Measurements from ENCODE around the gene EIF4G3. TPM values are rescaled to one million over a fixed set of nuclear protein-coding genes. Genes with fewer than 3 reads are reported as not detected.
A peak's percentile ranks its signal among the peaks of the same experiment; 100 is the strongest.
"Not testable (repeated sequence)": the region's sequence is repeated elsewhere in the genome, so short reads cannot be mapped to it uniquely, and the experiment has no call there.

The EIF4G3 gene
- total RNA-seq, 1 experiment from 2014 or later: 22.6 TPM

DNA sequence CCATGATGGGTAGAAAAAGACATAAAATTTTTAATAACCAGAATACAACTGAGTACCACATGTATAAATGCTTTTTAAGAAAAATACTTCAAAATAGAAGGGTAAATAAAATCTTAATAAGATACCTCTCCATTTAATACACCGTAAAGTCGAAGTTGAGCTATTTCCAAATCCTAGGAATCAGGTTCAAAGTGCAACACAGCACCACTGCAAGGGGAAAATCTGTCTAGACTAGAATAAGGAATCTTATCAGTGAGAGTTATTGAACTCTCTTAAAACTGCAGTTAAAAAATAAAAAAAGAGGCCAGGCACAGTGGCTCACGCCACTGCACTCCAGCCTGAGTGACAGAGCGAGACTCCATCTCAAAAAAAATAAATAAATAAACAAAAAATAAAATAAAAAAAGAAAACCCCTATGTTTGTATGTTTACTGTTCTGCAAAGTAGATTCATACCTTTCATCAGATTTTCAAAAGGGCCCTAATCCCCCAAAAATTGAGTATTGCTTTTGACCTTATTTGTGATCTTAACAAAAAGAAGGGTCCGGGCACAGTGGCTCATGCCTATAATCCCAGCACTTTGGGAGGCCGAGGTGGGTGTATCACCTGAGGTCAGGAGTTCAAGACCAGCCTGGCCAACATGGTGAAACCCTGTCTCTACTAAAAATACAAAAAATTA lies 109.0 kb downstream of the EIF4G3 start:
- no peak for DNase-seq (ENCODE audit: low spot score)

DNA sequence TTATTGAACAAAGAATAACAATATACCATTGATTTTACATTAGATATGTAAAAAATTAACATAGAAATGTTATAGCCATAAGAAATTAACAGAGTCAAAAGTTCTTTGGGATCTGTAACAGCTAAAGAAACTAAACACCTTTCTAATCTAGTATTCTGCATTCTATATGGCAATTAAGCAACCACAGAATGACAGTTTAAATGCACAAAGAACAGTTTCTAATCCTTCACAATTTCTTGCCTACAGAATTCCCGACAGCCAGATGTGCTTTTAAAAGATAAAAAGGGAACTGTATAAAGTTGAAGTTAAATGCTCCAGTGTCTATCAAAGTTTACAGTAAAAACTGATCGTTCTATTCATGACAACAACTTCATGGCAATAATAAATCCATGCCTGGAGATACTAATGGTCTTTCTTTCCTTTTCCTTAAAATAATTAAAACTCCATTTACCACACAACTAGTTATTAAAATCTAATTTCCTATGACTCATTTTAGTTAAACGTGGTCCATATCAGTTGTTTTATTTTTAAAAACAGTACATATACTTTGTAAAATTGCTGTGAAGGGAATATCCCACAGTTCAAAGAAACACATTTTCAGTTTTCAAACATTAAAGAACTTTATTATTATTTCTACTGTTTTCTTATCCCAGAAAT lies 110.2 kb downstream of the EIF4G3 start:
- no peak for DNase-seq (ENCODE audit: low spot score)

DNA sequence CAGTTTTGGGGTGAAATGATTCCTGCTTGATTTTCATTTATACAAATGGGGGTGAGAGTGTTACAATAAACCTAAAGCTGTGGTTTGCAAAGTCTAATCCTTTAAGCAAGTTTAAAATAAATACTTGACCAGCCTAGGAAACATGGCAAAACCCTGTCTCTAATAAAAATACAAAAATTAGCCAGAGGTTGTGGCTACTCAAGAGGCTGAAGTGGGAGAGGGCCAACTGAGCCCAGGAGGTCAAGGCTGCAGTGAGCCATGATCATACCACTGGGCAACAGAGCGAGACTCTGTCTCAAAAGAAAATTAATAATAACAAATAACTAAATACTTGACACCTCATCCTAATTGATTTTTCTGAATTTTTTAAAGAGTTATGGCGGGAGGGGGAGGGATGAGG lies 110.8 kb downstream of the EIF4G3 start:
- DNase-seq (ENCODE audit: low spot score): no peak

DNA sequence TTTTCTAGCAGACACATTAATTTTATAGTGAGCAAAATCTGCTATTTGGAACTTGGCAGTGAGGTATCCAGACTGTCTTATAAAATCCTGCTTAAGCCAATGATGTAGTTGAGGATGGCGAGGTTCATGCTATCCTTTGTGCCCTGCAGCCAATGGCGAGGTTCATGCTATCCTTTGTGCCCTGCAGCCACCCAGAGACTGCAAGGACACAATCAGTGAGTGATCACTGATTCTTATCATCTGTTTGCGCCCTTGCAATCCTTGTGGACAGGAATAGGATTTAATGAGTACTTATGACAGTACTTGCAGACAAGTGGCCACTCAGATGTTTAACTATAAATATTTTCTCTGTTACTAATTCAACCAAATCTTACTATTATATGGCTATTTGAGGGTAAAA lies 112.6 kb downstream of the EIF4G3 start:
- no peak for DNase-seq (ENCODE audit: low spot score)

DNA sequence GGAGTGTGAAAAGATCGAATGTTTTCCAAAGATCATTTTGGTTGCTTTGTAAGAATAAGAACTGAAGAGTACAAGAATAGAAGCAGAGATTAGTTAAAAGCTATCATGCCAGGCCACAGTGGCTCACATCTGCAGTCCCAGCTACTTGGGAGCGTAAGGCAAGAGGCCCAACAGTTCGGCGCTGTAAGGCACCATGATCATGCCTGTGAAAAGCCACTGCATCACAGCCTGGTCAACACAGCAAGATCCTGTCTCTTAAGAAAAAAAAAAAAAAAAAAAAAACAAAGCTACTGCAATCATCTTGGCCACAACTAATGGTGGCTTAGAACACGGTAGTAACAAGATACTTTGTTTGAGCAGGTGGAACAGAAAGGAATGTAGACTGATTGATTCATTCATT lies 116.2 kb downstream of the EIF4G3 start:
- DNase-seq (ENCODE audit: low spot score): no peak

DNA sequence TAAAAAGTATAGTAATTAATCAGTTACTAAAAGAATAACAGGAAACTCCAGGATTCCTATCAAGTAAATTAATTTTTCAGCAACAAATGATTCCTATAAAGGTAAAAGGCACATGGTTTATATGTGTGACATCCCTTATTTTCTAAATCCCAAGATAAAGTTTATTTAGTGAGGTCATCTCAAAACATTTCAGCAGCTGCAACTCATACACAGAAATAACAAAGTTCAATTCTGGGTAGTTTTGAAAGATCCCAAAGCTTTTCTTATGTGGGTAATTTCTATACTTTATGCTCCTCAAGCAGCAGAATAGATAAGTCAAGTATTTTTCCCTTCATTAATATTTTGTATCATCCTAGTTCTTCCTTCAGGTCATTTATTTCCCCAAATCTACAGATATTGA lies 117.7 kb downstream of the EIF4G3 start:
- DNase-seq (ENCODE audit: low spot score): no peak

DNA sequence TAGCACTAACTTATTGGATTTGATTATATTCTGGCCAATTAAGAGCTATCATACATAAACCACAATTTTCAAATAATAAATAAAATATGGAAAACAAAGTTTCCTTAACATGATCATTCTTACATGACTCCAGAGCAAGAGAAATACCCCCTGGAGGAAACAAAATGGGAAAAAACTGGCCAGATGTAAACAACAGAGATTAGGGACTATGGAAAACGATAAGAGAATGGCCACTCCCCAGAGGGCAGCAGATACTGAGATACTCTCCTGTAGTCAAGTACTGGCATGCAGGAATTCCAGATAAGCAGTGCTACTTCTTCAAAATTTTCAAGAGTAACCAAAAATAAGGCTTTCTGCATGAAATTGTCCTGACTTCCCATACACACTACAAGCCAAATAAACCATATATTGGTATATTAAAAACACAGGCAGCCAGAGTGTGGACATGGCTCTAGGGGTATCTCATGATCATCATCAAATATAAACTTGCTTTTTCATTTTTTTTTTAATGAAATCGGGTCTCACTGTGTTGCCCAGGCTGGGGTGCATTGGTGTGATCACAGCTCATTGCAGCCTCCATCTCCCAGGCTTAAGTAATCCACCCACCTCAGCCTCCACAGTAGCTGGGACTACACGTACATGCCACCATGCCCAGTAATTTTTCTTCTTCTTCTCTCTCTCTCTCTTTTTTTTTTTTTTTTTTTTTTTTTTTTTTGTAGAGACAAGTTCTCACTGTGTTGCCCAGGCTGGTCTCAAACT lies 118.5 kb downstream of the EIF4G3 start:
- no peak for DNase-seq (ENCODE audit: low spot score)

DNA sequence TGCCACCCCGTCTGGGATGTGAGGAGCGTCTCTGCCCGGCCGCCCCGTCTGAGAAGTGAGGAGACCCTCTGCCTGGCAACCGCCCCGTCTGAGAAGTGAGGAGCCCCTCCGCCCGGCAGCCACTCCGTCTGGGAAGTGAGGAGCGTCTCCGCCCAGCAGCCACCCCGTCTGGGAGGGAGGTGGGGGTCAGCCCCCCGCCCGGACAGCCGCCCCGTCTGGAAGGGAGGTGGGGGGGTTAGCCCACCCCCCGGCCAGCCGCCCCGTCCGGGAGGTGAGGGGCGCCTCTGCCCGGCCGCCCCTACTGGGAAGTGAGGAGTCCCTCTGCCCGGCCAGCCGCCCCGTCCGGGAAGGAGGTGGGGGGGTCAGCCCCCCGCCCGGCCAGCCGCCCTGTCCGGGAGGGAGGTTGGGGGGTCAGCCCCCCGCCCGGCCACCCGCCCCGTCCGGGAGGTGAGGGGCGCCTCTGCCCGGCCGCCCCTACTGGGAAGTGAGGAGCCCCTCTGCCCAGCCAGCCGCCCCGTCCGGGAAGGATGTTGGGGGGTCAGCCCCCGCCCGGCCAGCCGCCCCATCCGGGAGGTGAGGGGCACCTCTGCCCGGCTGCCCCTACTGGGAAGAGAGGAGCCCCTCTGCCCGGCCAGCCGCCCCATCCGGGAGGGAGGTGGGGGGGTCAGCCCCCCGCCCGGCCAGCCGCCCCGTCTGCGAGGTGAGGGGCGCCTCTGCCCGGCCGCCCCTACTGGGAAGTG lies 123.3 kb downstream of the EIF4G3 start:
- DNase-seq (ENCODE audit: low spot score): not testable (repeated sequence)

DNA sequence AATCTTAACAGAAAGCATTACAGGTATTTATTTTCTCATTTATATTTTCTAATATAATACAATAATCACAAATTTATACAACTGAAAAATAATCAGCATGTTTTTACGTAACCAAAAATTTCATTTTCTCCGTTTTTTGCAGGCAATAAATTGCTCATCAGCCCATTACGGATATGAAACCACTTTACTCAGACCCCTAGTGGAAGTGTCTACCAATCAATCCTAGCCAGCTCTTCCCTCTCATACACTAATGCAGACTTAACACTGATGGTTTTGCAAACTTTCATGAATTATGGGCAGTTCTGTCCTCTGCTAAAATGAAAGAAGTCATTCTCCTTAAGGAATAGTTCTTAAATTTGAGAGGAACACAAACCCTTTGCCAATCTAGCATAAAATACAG lies 124.7 kb downstream of the EIF4G3 start:
- DNase-seq (ENCODE audit: low spot score): no peak

DNA sequence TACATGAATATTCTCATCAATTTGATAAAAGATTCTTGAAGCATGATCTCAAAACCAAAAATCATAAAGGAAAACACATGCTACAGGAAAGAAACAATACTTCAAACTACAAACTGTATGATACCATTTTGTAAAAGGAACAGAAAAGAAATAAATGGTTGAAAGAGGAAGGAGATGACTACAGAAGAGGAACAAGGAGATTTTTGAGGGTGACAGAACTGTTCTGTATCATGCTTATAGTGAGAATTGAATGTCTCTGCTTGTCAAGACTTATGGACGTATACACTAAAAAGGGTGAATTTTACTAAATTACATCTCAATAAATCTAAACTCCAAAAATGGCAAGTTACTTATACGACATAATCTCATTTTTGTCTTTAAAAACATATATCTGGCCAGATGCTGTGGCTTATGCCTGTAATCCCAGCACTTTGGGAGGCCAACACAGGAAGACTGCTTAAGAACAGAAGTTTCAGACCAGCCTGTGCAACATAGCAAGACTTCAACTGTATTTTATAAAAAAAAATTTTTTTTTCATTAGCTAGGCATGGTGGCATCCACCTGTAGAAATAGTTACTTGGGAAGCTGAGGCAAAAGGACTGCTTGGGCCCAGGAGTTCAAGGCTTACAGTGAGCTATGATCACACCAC lies 125.4 kb downstream of the EIF4G3 start:
- DNase-seq (ENCODE audit: low spot score): no peak

DNA sequence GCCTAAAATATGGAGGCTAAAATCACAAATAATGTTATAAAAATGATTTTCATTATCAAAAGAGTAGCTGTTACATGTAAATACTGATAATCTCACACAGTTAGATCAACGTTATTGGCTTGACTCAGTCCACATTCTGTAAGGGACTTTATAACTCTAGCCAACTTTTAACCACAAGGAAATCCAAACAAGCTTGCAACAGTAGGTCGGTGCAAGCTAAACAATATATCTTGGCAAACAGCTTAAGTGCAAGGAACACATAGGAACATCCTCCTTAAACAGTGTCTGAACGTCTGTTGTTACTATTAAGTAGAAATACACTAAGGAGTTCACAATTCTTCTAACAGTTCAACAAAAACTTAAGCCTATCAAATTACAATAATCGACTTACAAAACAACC lies 126.7 kb downstream of the EIF4G3 start:
- peak; percentile 45 for DNase-seq (ENCODE audit: low spot score)

DNA sequence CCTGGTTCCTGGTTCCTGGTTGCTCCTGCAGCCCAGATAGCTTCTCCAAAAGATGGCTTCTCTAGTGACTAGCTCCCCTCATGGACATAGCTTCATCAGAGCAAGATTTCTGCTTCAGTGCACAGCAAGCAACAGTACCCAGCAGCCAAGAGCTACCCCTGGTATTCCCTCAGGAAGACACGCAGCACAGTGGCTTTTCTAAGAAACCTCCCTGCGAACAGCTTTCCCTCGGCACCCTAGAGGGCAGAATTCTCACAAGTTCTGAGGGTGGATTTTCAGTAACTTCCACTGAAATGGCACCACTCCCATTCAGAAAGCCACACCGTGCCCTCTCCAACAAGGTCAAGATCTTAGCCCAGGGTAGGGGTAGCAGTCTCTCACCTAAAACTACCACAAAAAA lies 128.2 kb downstream of the EIF4G3 start:
- DNase-seq (ENCODE audit: low spot score): no peak

DNA sequence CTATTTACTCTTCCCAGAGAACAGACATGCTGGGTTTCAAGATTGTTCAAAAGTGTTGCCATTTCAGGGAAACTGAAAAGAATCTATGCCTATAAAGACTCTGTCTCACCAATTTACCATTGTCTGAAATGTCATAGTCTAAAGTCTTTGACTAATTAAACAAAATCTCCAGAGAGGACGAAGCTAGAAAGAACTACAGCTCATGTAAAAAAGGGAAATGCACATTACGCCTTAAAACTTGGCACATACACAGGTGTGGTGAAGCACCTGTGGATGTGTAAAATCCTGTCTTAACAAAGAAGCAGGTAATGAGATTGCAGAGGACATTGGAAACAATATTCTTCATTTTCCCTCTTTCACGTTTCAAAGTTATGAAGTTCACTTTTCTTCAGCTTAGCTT lies 130.6 kb downstream of the EIF4G3 start:
- DNase-seq (ENCODE audit: low spot score): no peak

DNA sequence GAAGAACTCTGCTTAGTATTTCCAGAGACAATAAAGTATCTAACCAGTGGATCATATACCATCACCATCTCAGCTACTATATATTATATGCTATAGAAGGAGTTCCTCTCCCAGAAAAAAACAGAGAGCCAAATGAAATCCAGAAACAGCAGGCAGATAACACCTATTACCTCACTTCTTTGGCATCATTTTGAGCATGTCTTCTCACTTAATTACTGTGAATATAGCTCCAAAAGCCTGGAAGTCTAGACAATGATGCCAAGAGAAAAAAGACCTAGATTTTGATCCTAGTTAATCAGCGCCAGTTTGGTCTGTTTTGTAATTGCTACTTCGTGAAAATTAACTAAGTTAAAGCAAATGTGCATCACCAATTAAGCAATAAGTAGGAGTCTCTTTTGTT lies 131.3 kb downstream of the EIF4G3 start:
- no peak for DNase-seq (ENCODE audit: low spot score)

DNA sequence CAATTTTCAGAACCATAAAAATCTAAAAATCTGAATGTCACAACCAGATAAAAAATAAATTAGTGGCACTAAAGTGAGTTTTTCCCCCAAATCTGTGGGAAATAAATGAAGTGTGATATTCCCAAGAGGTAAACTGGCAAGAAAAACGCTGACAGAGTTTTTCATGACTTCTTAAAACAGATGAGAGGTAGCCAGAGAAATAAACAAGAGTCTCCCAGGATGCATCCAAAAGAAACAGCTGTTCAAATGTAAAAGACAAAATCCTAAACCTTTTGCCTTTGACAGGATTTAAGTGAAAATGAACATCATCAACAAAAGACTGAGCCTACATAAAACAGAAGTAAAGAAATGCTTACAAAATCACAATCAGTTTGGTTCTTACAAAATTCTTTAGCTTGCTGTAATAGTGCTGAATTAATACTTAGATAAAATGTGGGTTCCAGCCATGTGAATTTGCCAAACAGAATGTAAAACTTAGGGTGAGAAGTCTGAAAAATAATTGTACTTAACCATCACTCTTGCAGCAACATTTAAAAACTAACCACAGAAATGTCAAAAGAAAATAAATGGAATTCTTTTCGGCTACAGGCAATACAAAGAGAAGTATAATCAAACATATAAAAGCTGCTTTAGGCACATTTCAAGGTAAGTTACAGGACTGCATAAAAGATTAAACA lies 133.6 kb downstream of the EIF4G3 start:
- DNase-seq (ENCODE audit: low spot score): peak; percentile 30

DNA sequence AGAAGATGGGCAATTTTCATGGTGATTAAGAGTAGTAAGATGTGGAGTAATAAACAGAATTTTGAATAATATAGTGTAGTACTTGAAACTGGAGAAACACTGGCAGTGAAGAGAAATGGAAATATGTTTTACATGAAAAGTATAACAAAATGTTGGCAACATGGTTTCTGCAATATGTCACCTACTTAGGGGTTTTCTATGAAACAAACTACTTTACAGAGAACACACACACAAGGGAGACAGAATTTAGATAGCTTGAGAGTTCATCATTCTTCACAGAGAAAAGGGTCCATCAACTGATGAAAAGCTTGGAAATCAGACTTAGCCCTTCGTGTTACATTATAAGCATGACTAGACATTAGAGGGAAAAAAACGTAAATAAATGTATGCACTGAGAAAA lies 135.2 kb downstream of the EIF4G3 start:
- no peak for DNase-seq (ENCODE audit: low spot score)

DNA sequence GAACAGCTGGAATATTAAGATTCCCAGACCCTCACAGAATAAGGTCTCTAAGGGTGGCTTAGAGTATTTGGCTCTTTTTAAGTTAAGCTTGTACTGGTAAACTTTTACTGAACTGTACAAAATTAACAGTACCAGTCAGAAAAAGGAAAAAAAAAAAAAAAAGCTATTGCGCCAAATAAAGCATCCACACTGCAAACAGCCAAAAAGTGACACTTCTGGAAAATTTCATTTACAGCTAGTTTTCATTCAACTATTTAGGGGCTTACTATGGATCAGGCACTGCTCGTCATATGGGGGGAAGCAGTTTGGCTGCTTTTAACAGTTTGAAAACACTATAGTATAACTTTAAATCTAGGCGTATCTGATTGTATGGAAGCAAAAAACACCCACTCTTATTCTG lies 139.6 kb downstream of the EIF4G3 start:
- DNase-seq (ENCODE audit: low spot score): no peak

DNA sequence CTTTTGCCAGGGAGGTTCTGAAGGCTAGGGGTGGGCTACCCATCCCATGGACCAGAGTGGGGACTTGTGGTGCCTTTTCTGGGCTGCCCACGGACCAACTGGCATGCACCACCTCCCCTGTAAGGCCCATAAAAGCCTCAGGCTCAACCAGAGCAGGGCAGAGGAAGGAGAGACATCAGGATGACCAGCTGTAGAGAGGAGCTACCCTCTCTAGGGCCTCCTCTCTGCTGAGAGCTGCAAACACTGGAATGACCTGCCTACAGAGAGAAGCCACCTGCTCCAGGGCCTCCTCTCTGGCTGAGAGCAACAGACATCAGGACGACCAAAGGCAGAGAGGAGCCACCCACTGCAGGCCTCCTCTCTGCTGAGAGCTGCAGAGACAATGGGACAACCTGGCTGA lies 140.9 kb downstream of the EIF4G3 start:
- DNase-seq (ENCODE audit: low spot score): no peak

DNA sequence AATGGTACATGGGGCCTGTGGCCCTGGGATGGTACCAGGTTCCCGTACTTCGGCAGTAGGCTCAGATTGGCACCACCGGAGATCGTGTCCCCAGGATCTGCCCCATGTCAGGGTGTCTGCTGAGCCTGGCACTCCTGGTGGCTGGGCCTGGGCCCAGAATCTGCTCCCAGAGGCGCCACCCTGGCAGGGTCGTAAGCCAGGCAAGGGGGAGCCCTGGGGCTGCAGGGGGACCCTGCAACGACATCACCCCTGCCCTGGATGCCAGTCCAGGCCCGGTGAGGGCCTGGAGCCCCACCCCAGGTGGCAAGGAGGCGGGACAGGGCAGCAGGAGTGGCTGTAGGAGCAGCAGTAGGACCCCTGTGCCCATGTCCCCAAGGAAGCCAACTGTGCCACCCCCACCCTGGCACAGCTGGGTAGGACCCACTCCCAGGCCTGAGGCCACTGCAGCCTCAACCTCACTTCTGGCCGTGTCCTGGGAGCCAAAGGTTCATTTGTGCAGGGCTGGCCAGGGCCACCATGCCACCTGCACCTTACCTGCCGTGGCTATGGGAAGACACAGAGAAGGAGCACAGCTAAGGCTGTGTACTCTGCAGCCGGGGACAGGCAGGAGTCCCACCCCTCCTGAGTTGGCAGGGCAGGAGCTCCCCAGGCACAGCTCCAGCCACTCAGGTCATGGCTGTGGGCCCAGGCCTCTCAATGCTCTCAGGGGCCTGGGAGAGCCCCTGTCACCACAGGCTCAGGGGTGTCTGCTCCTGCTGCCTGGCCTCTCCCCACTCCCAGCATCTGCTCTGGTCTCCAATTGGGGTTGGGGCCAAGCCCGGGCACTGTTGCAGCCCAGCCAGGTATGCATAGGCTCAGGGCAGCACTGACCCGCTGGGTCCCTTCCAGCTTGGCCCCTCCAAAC lies 141.7 kb downstream of the EIF4G3 start:
- DNase-seq (ENCODE audit: low spot score): no peak

DNA sequence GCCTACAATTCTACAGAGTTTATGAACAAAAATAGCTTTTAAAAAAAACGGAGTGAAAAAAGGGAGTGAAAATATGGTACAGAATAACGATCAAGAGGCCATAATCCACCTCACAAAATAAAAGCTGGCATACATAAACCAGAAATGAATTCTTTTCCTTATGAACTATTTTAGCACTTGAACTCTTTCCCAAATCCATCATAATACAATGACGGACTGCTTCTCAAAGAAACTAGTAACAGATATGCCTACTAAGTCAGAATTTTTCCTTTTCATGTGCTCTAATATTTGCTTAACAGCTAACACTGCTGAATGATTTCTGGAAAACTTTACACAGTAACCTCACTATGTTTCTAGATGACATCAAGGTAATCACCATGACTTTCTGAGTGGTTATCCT lies 144.0 kb downstream of the EIF4G3 start:
- DNase-seq (ENCODE audit: low spot score): no peak

All from H4 (cell line).